GM23338 (cell line): ENCODE measurements around the gene ABAT. TPM values are rescaled to one million over a fixed set of nuclear protein-coding genes. Genes with fewer than 3 reads are reported as not detected.

Experiments
- ATAC-seq: fragments of 200-7000 bp; cut with Tn5 transposase; 3 replicates; pipeline ENCODE4 v1.9.1; 2020
- DNase-seq: peaks from one replicate; pipeline ENCODE4 v3.0.0-alpha.2; 2015; ENCODE audit warnings: low spot score
- H2AFZ ChIP-seq: fragments of 200-600 bp; sonication (generic); 2 replicates; pipeline ENCODE4 v1.8.0; 2016; ENCODE audit warnings: antibody characterized with exemption, mild to moderate bottlenecking, moderate library complexity
- H3F3A ChIP-seq: fragments of 200-600 bp; sonication (generic); replicated peaks from 2 replicates; pipeline ENCODE4 v1.8.0; 2017; ENCODE audit warnings: antibody characterized with exemption, mixed run types, low read depth
- H3K27ac ChIP-seq: fragments of 200-600 bp; sonication (generic); 2 replicates; pipeline ENCODE4 v1.6.1; 2016; ENCODE audit warnings: low read depth
- H3K27me3 ChIP-seq: fragments of 200-600 bp; sonication (generic); 2 replicates; pipeline ENCODE4 v1.8.0; 2016; ENCODE audit warnings: mild to moderate bottlenecking, mixed run types, moderate library complexity; ENCODE audit not compliant: insufficient read depth
- H3K36me3 ChIP-seq: fragments of 200-600 bp; sonication (generic); 2 replicates; pipeline ENCODE4 v1.8.0; 2016; ENCODE audit warnings: mild to moderate bottlenecking; ENCODE audit not compliant: insufficient read depth
- H3K4me1 ChIP-seq: fragments of 200-600 bp; sonication (generic); 2 replicates; pipeline ENCODE4 v1.8.0; 2016; ENCODE audit warnings: mild to moderate bottlenecking, moderate library complexity; ENCODE audit not compliant: insufficient read depth
- H3K4me2 ChIP-seq: fragments of 200-600 bp; sonication (generic); 2 replicates; pipeline ENCODE4 v1.7.1; 2017; ENCODE audit warnings: mixed run types
- H3K4me3 ChIP-seq: fragments of 200-600 bp; sonication (generic); 2 replicates; pipeline ENCODE4 v1.6.1; 2016; ENCODE audit warnings: mixed run types
- H3K79me2 ChIP-seq: fragments of 200-600 bp; sonication (generic); replicated peaks from 2 replicates; pipeline ENCODE4 v1.8.0; 2017; ENCODE audit warnings: mild to moderate bottlenecking; ENCODE audit not compliant: insufficient read depth
- H3K9me2 ChIP-seq: fragments of 200-600 bp; sonication (generic); 2 replicates; pipeline ENCODE4 v1.8.0; 2017; ENCODE audit not compliant: insufficient read depth
- H4K20me1 ChIP-seq: fragments of 200-600 bp; sonication (generic); replicated peaks from 2 replicates; pipeline ENCODE4 v1.8.0; 2017; ENCODE audit warnings: mild to moderate bottlenecking; ENCODE audit not compliant: insufficient read depth
- H3K27ac Mint-ChIP-seq: 2 replicates; pipeline ENCODE4 v1.8.0; 2020; ENCODE audit warnings: inconsistent platforms, mild to moderate bottlenecking, moderate library complexity, mixed read lengths
- H3K27me3 Mint-ChIP-seq: 3 replicates; pipeline ENCODE4 v1.8.0; 2022; ENCODE audit warnings: low read depth, mild to moderate bottlenecking, moderate library complexity, mixed read lengths, inconsistent platforms; ENCODE audit not compliant: insufficient read depth, poor library complexity
- H3K36me3 Mint-ChIP-seq: 3 replicates; pipeline ENCODE4 v1.8.0; 2021; ENCODE audit warnings: low read depth, mild to moderate bottlenecking, inconsistent platforms, moderate library complexity, mixed read lengths
- H3K4me1 Mint-ChIP-seq: 3 replicates; pipeline ENCODE4 v1.8.0; 2020; ENCODE audit warnings: mild to moderate bottlenecking, inconsistent platforms, mixed read lengths
- H3K4me3 Mint-ChIP-seq: 3 replicates; pipeline ENCODE4 v1.8.0; 2021; ENCODE audit warnings: moderate library complexity, mild to moderate bottlenecking, inconsistent platforms, mixed read lengths
- H3K9me3 Mint-ChIP-seq: 3 replicates; pipeline ENCODE4 v1.8.0; 2020; ENCODE audit warnings: moderate library complexity, mild to moderate bottlenecking, inconsistent platforms, mixed read lengths
- CREB1 ChIP-seq: fragments of 250-450 bp; sonication (Bioruptor Pico); IDR thresholded peaks from 2 replicates; pipeline ENCODE4 v1.5.0; 2020; ENCODE audit warnings: low read depth, mild to moderate bottlenecking, moderate library complexity
- EZH2phosphoT487 ChIP-seq: fragments of 200-600 bp; sonication (generic); IDR thresholded peaks from one replicate; pipeline ENCODE4 v1.8.1; 2018; ENCODE audit warnings: antibody characterized with exemption; ENCODE audit not compliant: unreplicated experiment
- JUNB ChIP-seq: IDR thresholded peaks from one replicate; pipeline ENCODE4 v1.6.1; 2016; ENCODE audit warnings: antibody characterized with exemption; ENCODE audit not compliant: unreplicated experiment
- NANOG ChIP-seq: IDR thresholded peaks from 2 replicates; pipeline ENCODE4 v1.6.1; 2016; ENCODE audit warnings: antibody characterized with exemption, borderline replicate concordance
- POLR2AphosphoS5 ChIP-seq: IDR thresholded peaks from 2 replicates; pipeline ENCODE4 v1.6.1; 2016; ENCODE audit warnings: antibody characterized with exemption, low read depth
- ZNF331 ChIP-seq: fragments of 250-450 bp; sonication (Bioruptor Pico); IDR thresholded peaks from 2 replicates; pipeline ENCODE4 v1.5.0; 2020; ENCODE audit warnings: low read depth, mild to moderate bottlenecking, moderate library complexity
- polyA plus RNA-seq: library from polyadenylated mRNA; unstranded; fragments of >200 nt; fragmentation: Nextera tagmentation; extraction: Ambion mirVana; gene quantifications from 2 replicates; pipeline ENCODE4 v1.2.1, GENCODE V29; 2016
- total RNA-seq: library from RNA; depleted of rRNA; stranded (reverse); fragments of >200 nt; shearing (Covaris generic); gene quantifications from 2 replicates; pipeline ENCODE4 v1.2.3, GENCODE V29; 2014
- TF ChIP-seq, protein P1 (sequence below), 2 experiments: fragments of 200-600 bp in 1 of 2; sonication (generic) in 1 of 2; conservative IDR thresholded peaks; 2 replicates each; pipeline versions ENCODE4 v1.5.1 to v1.6.1; 2016 to 2017; ENCODE audit warnings: antibody characterized with exemption in 2 of 2, low read depth in 2 of 2, mild to moderate bottlenecking in 2 of 2, moderate library complexity in 1 of 2
- TF ChIP-seq, protein P2 (sequence below): fragments of 250-450 bp; sonication (Bioruptor Pico); IDR thresholded peaks from 2 replicates; pipeline ENCODE4 v1.5.0; 2020; ENCODE audit warnings: mild to moderate bottlenecking, moderate library complexity
- TF ChIP-seq, protein P3 (sequence below): IDR thresholded peaks from 2 replicates; pipeline ENCODE4 v1.6.1; 2016; ENCODE audit warnings: antibody characterized with exemption

ABAT gene
- total and polyA plus RNA-seq, 2 experiments from 2014 or later, result 4.4 to 8.8 TPM

DNA sequence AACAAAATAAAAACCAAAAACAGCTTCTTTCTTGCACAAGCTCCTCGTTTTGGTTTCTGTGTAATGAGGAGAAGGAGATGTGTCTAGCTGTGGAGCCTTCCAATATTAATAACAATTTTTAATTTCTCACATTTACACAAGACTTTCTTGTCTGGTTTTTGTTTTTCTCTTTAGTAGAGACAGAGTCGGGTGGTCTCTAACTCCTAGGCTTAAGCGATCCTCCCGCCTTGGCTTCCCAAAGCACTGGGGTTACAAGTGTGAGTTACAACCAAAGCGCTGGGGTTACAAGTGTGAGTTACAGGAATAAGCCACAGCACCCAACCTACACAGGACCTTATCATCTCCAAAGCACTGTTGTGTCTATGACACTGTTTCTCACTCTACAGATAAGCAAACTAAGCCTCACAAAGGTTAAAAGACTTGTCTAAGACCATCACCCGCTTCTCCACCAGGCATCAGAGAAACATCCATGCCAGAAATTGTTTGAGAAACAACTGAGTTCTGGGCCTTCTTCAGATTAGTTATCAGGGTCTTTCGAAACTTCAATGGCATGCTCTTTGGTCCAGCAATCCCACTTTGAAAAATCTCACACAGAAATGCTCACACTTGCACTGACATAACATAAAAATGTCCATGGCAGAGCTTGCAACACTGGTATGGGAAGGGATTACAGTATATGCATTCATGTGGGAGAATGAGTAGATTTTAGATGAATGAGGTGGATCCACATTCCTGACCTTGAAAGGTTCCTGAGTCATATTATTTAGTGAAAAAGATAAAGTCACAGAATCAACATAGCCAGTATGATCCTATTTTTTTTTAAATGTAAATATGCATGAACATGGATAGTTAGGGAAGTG is 3.9 kb downstream of the ABAT start:
- peaks cover 9% of the 10 kb centered on the region for H3K4me1 ChIP-seq
- no peaks in the 10 kb centered on the region for H3K79me2 ChIP-seq
- Mint-ChIP-seq H3K9me3 (no peaks in the 10 kb centered on the region), H3K4me1 (peaks cover 20% of the 10 kb centered on the region), H3K4me3 (no peak overlapping the region), H3K36me3 (peaks cover 3% of the 10 kb centered on the region; the same call in 1 of the 3 replicates), H3K27ac (no peak overlapping the region), H3K27me3 (peaks cover 15% of the 10 kb centered on the region)
- no peak for ATAC-seq
- H3K36me3 ChIP-seq, result no peaks in the 10 kb centered on the region
- H2AFZ ChIP-seq, result no peak overlapping the region
- no peak overlapping the region for H3K4me2 ChIP-seq
- H3K4me3 ChIP-seq, result no peak overlapping the region
- H3K9me2 ChIP-seq, result no peaks in the 10 kb centered on the region
- no peaks in the 10 kb centered on the region for H3F3A ChIP-seq
- no peak for TF ChIP-seq JUNB
- TF ChIP-seq ZNF331 (CRISPR knock-in tag), result no peak
- H3K27ac ChIP-seq, result no peak overlapping the region
- no peak for DNase-seq
- H3K27me3 ChIP-seq, result peaks cover 17% of the 10 kb centered on the region
- no peaks in the 10 kb centered on the region for H4K20me1 ChIP-seq

DNA sequence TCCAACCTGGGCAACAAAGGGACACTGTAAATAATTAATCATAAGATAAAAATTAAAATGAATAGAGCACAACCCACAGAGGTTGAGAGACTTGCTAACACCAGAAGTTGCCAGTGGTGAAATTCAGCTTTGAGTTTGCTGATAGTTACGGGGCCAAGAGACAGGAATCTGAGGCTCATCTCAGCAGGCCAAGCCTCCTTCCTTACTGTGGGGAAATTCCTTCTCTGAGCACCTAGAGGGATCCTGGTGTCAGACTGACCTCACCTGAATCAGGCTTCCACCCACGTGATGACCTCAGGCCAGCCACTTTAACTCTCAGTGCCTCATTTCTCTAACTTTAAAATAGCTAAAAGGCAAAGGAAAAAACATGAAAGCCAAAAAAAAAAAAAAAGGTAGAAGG is 4.7 kb downstream of the ABAT start:
- no peak for DNase-seq
- TF ChIP-seq, protein P1, sequence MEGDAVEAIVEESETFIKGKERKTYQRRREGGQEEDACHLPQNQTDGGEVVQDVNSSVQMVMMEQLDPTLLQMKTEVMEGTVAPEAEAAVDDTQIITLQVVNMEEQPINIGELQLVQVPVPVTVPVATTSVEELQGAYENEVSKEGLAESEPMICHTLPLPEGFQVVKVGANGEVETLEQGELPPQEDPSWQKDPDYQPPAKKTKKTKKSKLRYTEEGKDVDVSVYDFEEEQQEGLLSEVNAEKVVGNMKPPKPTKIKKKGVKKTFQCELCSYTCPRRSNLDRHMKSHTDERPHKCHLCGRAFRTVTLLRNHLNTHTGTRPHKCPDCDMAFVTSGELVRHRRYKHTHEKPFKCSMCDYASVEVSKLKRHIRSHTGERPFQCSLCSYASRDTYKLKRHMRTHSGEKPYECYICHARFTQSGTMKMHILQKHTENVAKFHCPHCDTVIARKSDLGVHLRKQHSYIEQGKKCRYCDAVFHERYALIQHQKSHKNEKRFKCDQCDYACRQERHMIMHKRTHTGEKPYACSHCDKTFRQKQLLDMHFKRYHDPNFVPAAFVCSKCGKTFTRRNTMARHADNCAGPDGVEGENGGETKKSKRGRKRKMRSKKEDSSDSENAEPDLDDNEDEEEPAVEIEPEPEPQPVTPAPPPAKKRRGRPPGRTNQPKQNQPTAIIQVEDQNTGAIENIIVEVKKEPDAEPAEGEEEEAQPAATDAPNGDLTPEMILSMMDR (conservative IDR thresholded peaks at IDR 0.05; ENCODE audit: low read depth in 2 of 2), result no peak
- TF ChIP-seq CREB1 (CRISPR knock-in tag) (no peak), EZH2phosphoT487 (no peak), NANOG (no peak), POLR2AphosphoS5 (no peak)
- TF ChIP-seq, protein P2, sequence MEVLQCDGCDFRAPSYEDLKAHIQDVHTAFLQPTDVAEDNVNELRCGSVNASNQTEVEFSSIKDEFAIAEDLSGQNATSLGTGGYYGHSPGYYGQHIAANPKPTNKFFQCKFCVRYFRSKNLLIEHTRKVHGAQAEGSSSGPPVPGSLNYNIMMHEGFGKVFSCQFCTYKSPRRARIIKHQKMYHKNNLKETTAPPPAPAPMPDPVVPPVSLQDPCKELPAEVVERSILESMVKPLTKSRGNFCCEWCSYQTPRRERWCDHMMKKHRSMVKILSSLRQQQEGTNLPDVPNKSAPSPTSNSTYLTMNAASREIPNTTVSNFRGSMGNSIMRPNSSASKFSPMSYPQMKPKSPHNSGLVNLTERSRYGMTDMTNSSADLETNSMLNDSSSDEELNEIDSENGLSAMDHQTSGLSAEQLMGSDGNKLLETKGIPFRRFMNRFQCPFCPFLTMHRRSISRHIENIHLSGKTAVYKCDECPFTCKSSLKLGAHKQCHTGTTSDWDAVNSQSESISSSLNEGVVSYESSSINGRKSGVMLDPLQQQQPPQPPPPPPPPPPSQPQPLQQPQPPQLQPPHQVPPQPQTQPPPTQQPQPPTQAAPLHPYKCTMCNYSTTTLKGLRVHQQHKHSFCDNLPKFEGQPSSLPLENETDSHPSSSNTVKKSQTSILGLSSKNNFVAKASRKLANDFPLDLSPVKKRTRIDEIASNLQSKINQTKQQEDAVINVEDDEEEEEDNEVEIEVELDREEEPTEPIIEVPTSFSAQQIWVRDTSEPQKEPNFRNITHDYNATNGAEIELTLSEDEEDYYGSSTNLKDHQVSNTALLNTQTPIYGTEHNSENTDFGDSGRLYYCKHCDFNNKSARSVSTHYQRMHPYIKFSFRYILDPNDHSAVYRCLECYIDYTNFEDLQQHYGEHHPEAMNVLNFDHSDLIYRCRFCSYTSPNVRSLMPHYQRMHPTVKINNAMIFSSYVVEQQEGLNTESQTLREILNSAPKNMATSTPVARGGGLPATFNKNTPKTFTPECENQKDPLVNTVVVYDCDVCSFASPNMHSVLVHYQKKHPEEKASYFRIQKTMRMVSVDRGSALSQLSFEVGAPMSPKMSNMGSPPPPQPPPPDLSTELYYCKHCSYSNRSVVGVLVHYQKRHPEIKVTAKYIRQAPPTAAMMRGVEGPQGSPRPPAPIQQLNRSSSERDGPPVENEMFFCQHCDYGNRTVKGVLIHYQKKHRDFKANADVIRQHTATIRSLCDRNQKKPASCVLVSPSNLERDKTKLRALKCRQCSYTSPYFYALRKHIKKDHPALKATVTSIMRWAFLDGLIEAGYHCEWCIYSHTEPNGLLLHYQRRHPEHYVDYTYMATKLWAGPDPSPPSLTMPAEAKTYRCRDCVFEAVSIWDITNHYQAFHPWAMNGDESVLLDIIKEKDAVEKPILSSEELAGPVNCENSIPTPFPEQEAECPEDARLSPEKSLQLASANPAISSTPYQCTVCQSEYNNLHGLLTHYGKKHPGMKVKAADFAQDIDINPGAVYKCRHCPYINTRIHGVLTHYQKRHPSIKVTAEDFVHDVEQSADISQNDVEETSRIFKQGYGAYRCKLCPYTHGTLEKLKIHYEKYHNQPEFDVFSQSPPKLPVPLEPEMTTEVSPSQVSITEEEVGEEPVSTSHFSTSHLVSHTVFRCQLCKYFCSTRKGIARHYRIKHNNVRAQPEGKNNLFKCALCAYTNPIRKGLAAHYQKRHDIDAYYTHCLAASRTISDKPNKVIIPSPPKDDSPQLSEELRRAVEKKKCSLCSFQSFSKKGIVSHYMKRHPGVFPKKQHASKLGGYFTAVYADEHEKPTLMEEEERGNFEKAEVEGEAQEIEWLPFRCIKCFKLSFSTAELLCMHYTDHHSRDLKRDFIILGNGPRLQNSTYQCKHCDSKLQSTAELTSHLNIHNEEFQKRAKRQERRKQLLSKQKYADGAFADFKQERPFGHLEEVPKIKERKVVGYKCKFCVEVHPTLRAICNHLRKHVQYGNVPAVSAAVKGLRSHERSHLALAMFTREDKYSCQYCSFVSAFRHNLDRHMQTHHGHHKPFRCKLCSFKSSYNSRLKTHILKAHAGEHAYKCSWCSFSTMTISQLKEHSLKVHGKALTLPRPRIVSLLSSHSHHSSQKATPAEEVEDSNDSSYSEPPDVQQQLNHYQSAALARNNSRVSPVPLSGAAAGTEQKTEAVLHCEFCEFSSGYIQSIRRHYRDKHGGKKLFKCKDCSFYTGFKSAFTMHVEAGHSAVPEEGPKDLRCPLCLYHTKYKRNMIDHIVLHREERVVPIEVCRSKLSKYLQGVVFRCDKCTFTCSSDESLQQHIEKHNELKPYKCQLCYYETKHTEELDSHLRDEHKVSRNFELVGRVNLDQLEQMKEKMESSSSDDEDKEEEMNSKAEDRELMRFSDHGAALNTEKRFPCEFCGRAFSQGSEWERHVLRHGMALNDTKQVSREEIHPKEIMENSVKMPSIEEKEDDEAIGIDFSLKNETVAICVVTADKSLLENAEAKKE (CRISPR knock-in tag), result no peak
- TF ChIP-seq, protein P3, sequence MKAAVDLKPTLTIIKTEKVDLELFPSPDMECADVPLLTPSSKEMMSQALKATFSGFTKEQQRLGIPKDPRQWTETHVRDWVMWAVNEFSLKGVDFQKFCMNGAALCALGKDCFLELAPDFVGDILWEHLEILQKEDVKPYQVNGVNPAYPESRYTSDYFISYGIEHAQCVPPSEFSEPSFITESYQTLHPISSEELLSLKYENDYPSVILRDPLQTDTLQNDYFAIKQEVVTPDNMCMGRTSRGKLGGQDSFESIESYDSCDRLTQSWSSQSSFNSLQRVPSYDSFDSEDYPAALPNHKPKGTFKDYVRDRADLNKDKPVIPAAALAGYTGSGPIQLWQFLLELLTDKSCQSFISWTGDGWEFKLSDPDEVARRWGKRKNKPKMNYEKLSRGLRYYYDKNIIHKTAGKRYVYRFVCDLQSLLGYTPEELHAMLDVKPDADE, result no peak

More for the DNA sequence above, 4.7 kb downstream of the ABAT start:
- peaks cover 16% of the 10 kb centered on the region for H3K4me1 Mint-ChIP-seq
- peaks cover 3% of the 10 kb centered on the region; the same call in 1 of the 3 replicates for H3K36me3 Mint-ChIP-seq
- no peak overlapping the region for H3K27ac ChIP-seq
- no peak overlapping the region for H3K4me2 ChIP-seq
- no peaks in the 10 kb centered on the region for H3K9me3 Mint-ChIP-seq
- ATAC-seq, result no peak
- H3K79me2 ChIP-seq, result no peaks in the 10 kb centered on the region
- H3K27me3 Mint-ChIP-seq, result peaks cover 11% of the 10 kb centered on the region
- no peaks in the 10 kb centered on the region for H3K36me3 ChIP-seq
- no peaks in the 10 kb centered on the region for H4K20me1 ChIP-seq
- H2AFZ ChIP-seq, result no peak overlapping the region
- H3K4me3 ChIP-seq, result no peak overlapping the region
- peaks cover 12% of the 10 kb centered on the region for H3K27me3 ChIP-seq
- H3K27ac Mint-ChIP-seq, result no peak overlapping the region
- no peaks in the 10 kb centered on the region for H3K9me2 ChIP-seq
- H3K4me3 Mint-ChIP-seq, result no peak overlapping the region
- H3F3A ChIP-seq, result no peaks in the 10 kb centered on the region
- peaks cover 6% of the 10 kb centered on the region; the same call in 1 of the 2 replicates for H3K4me1 ChIP-seq
